Skeletal muscle satellite cell (primary cell): Measurements from ENCODE around the gene VTA1. TPM values are rescaled to one million over a fixed set of nuclear protein-coding genes. Genes with fewer than 3 reads are reported as not detected.
"Not testable (repeated sequence)": the region's sequence is repeated elsewhere in the genome, so short reads cannot be mapped to it uniquely, and the experiment has no call there.

Experiments
- H3K27me3 ChIP-seq: 2 replicates; pipeline ENCODE4 v1.7.0; 2013; ENCODE audit warnings: low read length; ENCODE audit not compliant: control insufficient read depth, insufficient read depth
- H3K36me3 ChIP-seq: 2 replicates; pipeline ENCODE4 v1.7.0; 2013; ENCODE audit warnings: mild to moderate bottlenecking, control low read depth, low read length; ENCODE audit not compliant: insufficient read depth
- H3K4me1 ChIP-seq: 2 replicates; pipeline ENCODE4 v1.7.0; 2013; ENCODE audit warnings: low read length; ENCODE audit not compliant: control insufficient read depth, insufficient read depth
- H3K4me2 ChIP-seq: 2 replicates; pipeline ENCODE4 v1.7.0; 2013; ENCODE audit warnings: mild to moderate bottlenecking, low read length
- H3K4me3 ChIP-seq: 2 replicates; pipeline ENCODE4 v1.7.0; 2013; ENCODE audit warnings: low read length
- H3K9ac ChIP-seq: 2 replicates; pipeline ENCODE4 v1.7.0; 2013; ENCODE audit warnings: mild to moderate bottlenecking, low read depth, low read length, moderate library complexity
- H3K9me3 ChIP-seq: replicated peaks from 2 replicates; pipeline ENCODE4 v1.7.0; 2013; ENCODE audit warnings: mild to moderate bottlenecking, control low read depth, low read length
- total RNA-seq: library from RNA; depleted of rRNA; stranded (reverse); fragments of >200 nt; gene quantifications from 2 replicates; pipeline ENCODE4 v1.2.3, GENCODE V29; 2012; rRNA removed

Gene VTA1
- total RNA-seq, result 65.4 and 65.5 TPM in 2 replicates

GRCh38 chr6:142146828-142147662 lies at the start of gene VTA1, which contains the start of gene NMBR:
VTA1 (plus strand) TSS chr6:142147263; CDS start chr6:142147288, 25 bp downstream.
NMBR (minus strand) TSS chr6:142147122; CDS start chr6:142088658, 58,464 bp downstream.
- Histone ChIP-seq H3K4me1 (peaks cover 19% of the 10 kb centered on the region), H3K4me3 (peak within 1 kb of the TSS; percentile 92), H3K9me3 (no peaks in the 10 kb centered on the region), H3K36me3 (no peaks in the 10 kb centered on the region), H3K4me2 (peak within 1 kb of the TSS; percentile 88), H3K27me3 (no peaks in the 10 kb centered on the region), H3K9ac (peak within 1 kb of the TSS; percentile 94)

- H3K36me3 ChIP-seq, H3K27me3 ChIP-seq, H3K4me1 ChIP-seq: not testable (repeated sequence)
These were observed 42.2 kb upstream of the VTA1 start for GRCh38 chr6:142104820-142105219.

GRCh38 chr6:142110820-142111219 lies 36.2 kb upstream of the VTA1 start:
- not testable (repeated sequence) for H3K4me3 ChIP-seq, H3K36me3 ChIP-seq, H3K9ac ChIP-seq, H3K4me2 ChIP-seq, H3K27me3 ChIP-seq, H3K4me1 ChIP-seq, H3K9me3 ChIP-seq

More at GRCh38 chr6:142104820-142105219, 42.2 kb upstream of the VTA1 start:
- H3K4me3 ChIP-seq, H3K9me3 ChIP-seq, H3K9ac ChIP-seq, H3K4me2 ChIP-seq: not testable (repeated sequence)

- H3K9ac ChIP-seq, result no peak overlapping the region
- no peaks in the 10 kb centered on the region for H3K27me3 ChIP-seq
- no peaks in the 10 kb centered on the region for H3K9me3 ChIP-seq
- no peak overlapping the region for H3K4me3 ChIP-seq
- no peaks in the 10 kb centered on the region for H3K4me1 ChIP-seq
- no peaks in the 10 kb centered on the region for H3K36me3 ChIP-seq
- no peak overlapping the region for H3K4me2 ChIP-seq
These were observed 34.5 kb upstream of the VTA1 start for GRCh38 chr6:142112451-142113061.

GRCh38 chr6:142117366-142117765 lies 29.7 kb upstream of the VTA1 start:
- Histone ChIP-seq H3K9ac (no peak overlapping the region), H3K27me3 (no peaks in the 10 kb centered on the region)

GRCh38 chr6:142118328-142118727 lies 28.7 kb upstream of the VTA1 start:
- Histone ChIP-seq H3K9me3 (no peaks in the 10 kb centered on the region), H3K27me3 (no peaks in the 10 kb centered on the region), H3K9ac (no peak overlapping the region), H3K4me3 (no peak overlapping the region), H3K4me2 (no peak overlapping the region), H3K36me3 (no peaks in the 10 kb centered on the region), H3K4me1 (no peaks in the 10 kb centered on the region)

More at GRCh38 chr6:142117366-142117765, 29.7 kb upstream of the VTA1 start:
- H3K9me3 ChIP-seq, result no peaks in the 10 kb centered on the region
- H3K4me2 ChIP-seq, result no peak overlapping the region
- H3K4me3 ChIP-seq, result no peak overlapping the region
- no peaks in the 10 kb centered on the region for H3K4me1 ChIP-seq
- no peaks in the 10 kb centered on the region for H3K36me3 ChIP-seq

- H3K9ac ChIP-seq, result no peak overlapping the region
- H3K36me3 ChIP-seq, result no peaks in the 10 kb centered on the region
- no peak overlapping the region for H3K4me2 ChIP-seq
- no peaks in the 10 kb centered on the region for H3K9me3 ChIP-seq
- no peaks in the 10 kb centered on the region for H3K27me3 ChIP-seq
- no peaks in the 10 kb centered on the region for H3K4me1 ChIP-seq
- no peak overlapping the region for H3K4me3 ChIP-seq
These were observed 28.1 kb upstream of the VTA1 start for GRCh38 chr6:142118925-142119324.

- Histone ChIP-seq H3K9ac (no peak overlapping the region), H3K9me3 (no peaks in the 10 kb centered on the region), H3K36me3 (no peaks in the 10 kb centered on the region), H3K4me3 (no peak overlapping the region), H3K4me2 (no peak overlapping the region), H3K27me3 (no peaks in the 10 kb centered on the region), H3K4me1 (no peaks in the 10 kb centered on the region)
These were observed 25.7 kb upstream of the VTA1 start for GRCh38 chr6:142121342-142121741.

GRCh38 chr6:142130814-142131213 lies 16.2 kb upstream of the VTA1 start:
- no peaks in the 10 kb centered on the region for H3K4me1 ChIP-seq
- H3K4me3 ChIP-seq, result no peak overlapping the region
- H3K9me3 ChIP-seq, result no peaks in the 10 kb centered on the region
- no peaks in the 10 kb centered on the region for H3K27me3 ChIP-seq
- no peak overlapping the region for H3K9ac ChIP-seq
- no peak overlapping the region for H3K4me2 ChIP-seq
- no peaks in the 10 kb centered on the region for H3K36me3 ChIP-seq

GRCh38 chr6:142132625-142133024 lies 14.4 kb upstream of the VTA1 start, which contains the start of gene GJE1:
GJE1 (plus strand) TSS chr6:142132925; CDS start chr6:142133159, 234 bp downstream.
- Histone ChIP-seq H3K36me3 (no peaks in the 10 kb centered on the region), H3K4me3 (no peak within 1 kb of the TSS), H3K4me1 (no peaks in the 10 kb centered on the region), H3K9ac (no peak within 1 kb of the TSS), H3K27me3 (no peaks in the 10 kb centered on the region), H3K4me2 (no peak within 1 kb of the TSS), H3K9me3 (no peaks in the 10 kb centered on the region)

GRCh38 chr6:142138876-142139275 lies 8.2 kb upstream of the VTA1 start:
- Histone ChIP-seq H3K36me3 (no peaks in the 10 kb centered on the region), H3K4me3 (no peak overlapping the region), H3K9ac (no peak overlapping the region), H3K4me2 (no peak overlapping the region), H3K9me3 (no peaks in the 10 kb centered on the region), H3K4me1 (no peaks in the 10 kb centered on the region), H3K27me3 (no peaks in the 10 kb centered on the region)
